H1 (cell line): Measurements from ENCODE around the gene SRRM2. TPM values are rescaled to one million over a fixed set of nuclear protein-coding genes. Genes with fewer than 3 reads are reported as not detected.

Experiments
- CTCF ChIA-PET: fragments of 300-600 bp; sonication (Branson Sonifier 250); formaldehyde crosslinking; loops from one replicate; lab custom pipeline; 2021; ENCODE audit not compliant: partially characterized antibody; lab: Charles Lee
- POLR2A ChIA-PET: fragments of 300-600 bp; sonication (Branson Sonifier 250); formaldehyde crosslinking; loops from one replicate; lab custom pipeline; 2021; ENCODE audit warnings: inconsistent platforms; ENCODE audit not compliant: partially characterized antibody; lab: Charles Lee
- DNase-seq, 2 experiments: peaks; one replicate each; pipeline versions ENCODE4 v3.0.0 to v3.0.0-alpha.2; 2010 to 2022; ENCODE audit warnings: low spot score in 2 of 2, low read depth in 1 of 2, mixed read lengths in 1 of 2
- FAIRE-seq: peaks from 2 replicates; lab custom pipeline; 2011; peaks lifted over from hg19 to GRCh38; lab: Jason Lieb, UNC
- H2AFZ ChIP-seq: 2 replicates; pipeline ENCODE4 v1.8.1; 2012; ENCODE audit warnings: low read length, inconsistent platforms
- H2AK5ac ChIP-seq: 2 replicates; pipeline ENCODE4 v1.6.1; 2013; ENCODE audit warnings: low read depth, low read length
- H2BK120ac ChIP-seq: replicated peaks from 2 replicates; pipeline ENCODE3; 2013; ENCODE audit warnings: low read depth, low read length, inconsistent platforms
- H2BK12ac ChIP-seq: 2 replicates; pipeline ENCODE4 v1.6.1; 2013; ENCODE audit warnings: low read depth, low read length
- H2BK15ac ChIP-seq: 2 replicates; pipeline ENCODE4 v1.6.1; 2013; ENCODE audit warnings: low read length
- H2BK20ac ChIP-seq: 2 replicates; pipeline ENCODE4 v1.6.1; 2013; ENCODE audit warnings: low read length
- H2BK5ac ChIP-seq: 2 replicates; pipeline ENCODE4 v1.6.1; 2013; ENCODE audit warnings: low read depth, low read length
- H3K14ac ChIP-seq: 2 replicates; pipeline ENCODE4 v1.6.1; 2013; ENCODE audit warnings: inconsistent platforms; ENCODE audit not compliant: insufficient read length
- H3K18ac ChIP-seq: 2 replicates; pipeline ENCODE4 v1.6.1; 2013; ENCODE audit warnings: low read length; ENCODE audit errors: extremely low read depth
- H3K23ac ChIP-seq: 2 replicates; pipeline ENCODE4 v1.6.1; 2013; ENCODE audit warnings: inconsistent platforms; ENCODE audit not compliant: insufficient read length
- H3K23me2 ChIP-seq: 2 replicates; pipeline ENCODE4 v1.6.1; 2013; ENCODE audit warnings: low read depth, low read length
- H3K27ac ChIP-seq: 2 replicates; pipeline ENCODE4 v1.6.1; 2011; ENCODE audit warnings: low read depth, low read length, inconsistent platforms
- H3K27me3 ChIP-seq, 4 experiments: replicated peaks in 1 of 4; 1 replicate in 1 of 4; 2 replicates in 3 of 4; pipeline versions ENCODE4 v1.6.1 to v1.8.1; 2011 to 2013; ENCODE audit warnings: low read length in 3 of 4, mild to moderate bottlenecking in 3 of 4, inconsistent platforms in 2 of 4, mixed read lengths in 2 of 4, moderate library complexity in 1 of 4; ENCODE audit not compliant: control insufficient read depth in 3 of 4, insufficient read depth in 3 of 4; ENCODE audit errors: extremely low read depth in 1 of 4
- H3K36me3 ChIP-seq, 4 experiments: 2 replicates each; pipeline versions ENCODE4 v1.6.1 to v1.8.1; 2011 to 2013; ENCODE audit warnings: mild to moderate bottlenecking in 4 of 4, low read length in 3 of 4, moderate library complexity in 2 of 4, control low read depth in 1 of 4, inconsistent platforms in 1 of 4; ENCODE audit not compliant: insufficient read depth in 4 of 4, control insufficient read depth in 2 of 4
- H3K4ac ChIP-seq: replicated peaks from 2 replicates; pipeline ENCODE3; 2013; ENCODE audit warnings: low read length, low read depth, mixed read lengths, inconsistent platforms; ENCODE audit not compliant: insufficient read length
- H3K4me1 ChIP-seq, 4 experiments: replicated peaks in 1 of 4; 1 replicate in 1 of 4; 2 replicates in 3 of 4; pipeline versions ENCODE4 v1.6.1 to v1.8.1; 2011 to 2013; ENCODE audit warnings: low read length in 3 of 4, inconsistent platforms in 2 of 4, mixed read lengths in 1 of 4; ENCODE audit not compliant: insufficient read depth in 4 of 4, control insufficient read depth in 3 of 4
- H3K4me2 ChIP-seq, 2 experiments: 2 replicates each; pipeline versions ENCODE4 v1.6.1 to v1.8.1; 2011 to 2013; ENCODE audit warnings: low read depth in 2 of 2, low read length in 2 of 2, control low read depth in 1 of 2, inconsistent platforms in 1 of 2, mild to moderate bottlenecking in 1 of 2; ENCODE audit not compliant: insufficient read depth in 1 of 2
- H3K4me3 ChIP-seq, 4 experiments: fragments of 200-600, 300-600 bp in 1 of 4; sonication (generic), shearing (Covaris generic), sonication (Bioruptor Twin) in 1 of 4; 2 replicates each; pipeline versions ENCODE4 v1.5.1 to v1.8.1; 2011 to 2016; ENCODE audit warnings: low read length in 4 of 4, low read depth in 3 of 4, control low read depth in 2 of 4, inconsistent platforms in 2 of 4, mild to moderate bottlenecking in 2 of 4, mixed read lengths in 1 of 4, moderate library complexity in 1 of 4; ENCODE audit not compliant: insufficient read depth in 2 of 4; ENCODE audit errors: extremely low read depth in 1 of 4
- H3K56ac ChIP-seq: replicated peaks from 2 replicates; pipeline ENCODE3; 2013; ENCODE audit warnings: low read depth, mild to moderate bottlenecking, mixed read lengths, low read length, inconsistent platforms; ENCODE audit not compliant: insufficient read length
- H3K79me1 ChIP-seq: 2 replicates; pipeline ENCODE4 v1.6.1; 2013; ENCODE audit warnings: low read depth, low read length, control low read depth
- H3K79me2 ChIP-seq, 2 experiments: 2 replicates each; pipeline versions ENCODE4 v1.6.1 to v1.8.1; 2012 to 2013; ENCODE audit warnings: low read length in 2 of 2, mild to moderate bottlenecking in 2 of 2, inconsistent platforms in 1 of 2; ENCODE audit not compliant: insufficient read depth in 2 of 2, control insufficient read depth in 1 of 2
- H3K9ac ChIP-seq, 4 experiments: replicated peaks in 1 of 4; 1 replicate in 1 of 4; 2 replicates in 3 of 4; pipeline versions ENCODE4 v1.6.1 to v1.8.1; 2011 to 2013; ENCODE audit warnings: low read depth in 3 of 4, low read length in 3 of 4, control low read depth in 2 of 4, mild to moderate bottlenecking in 2 of 4, moderate library complexity in 2 of 4, inconsistent platforms in 1 of 4; ENCODE audit errors: extremely low read depth in 1 of 4
- H3K9me3 ChIP-seq, 2 experiments: 2 replicates each; pipeline versions ENCODE4 v1.6.1 to v1.8.1; 2012 to 2013; ENCODE audit warnings: mild to moderate bottlenecking in 2 of 2, moderate library complexity in 2 of 2, control low read depth in 1 of 2, inconsistent platforms in 1 of 2, low read depth in 1 of 2, low read length in 1 of 2, mixed read lengths in 1 of 2; ENCODE audit not compliant: insufficient read depth in 2 of 2
- H4K20me1 ChIP-seq, 2 experiments: replicated peaks in 1 of 2; 2 replicates each; pipeline versions ENCODE3 to v1.8.1; 2011 to 2013; ENCODE audit warnings: inconsistent platforms in 2 of 2, low read length in 2 of 2, mild to moderate bottlenecking in 1 of 2; ENCODE audit not compliant: insufficient read depth in 2 of 2, control insufficient read depth in 1 of 2
- H4K5ac ChIP-seq: 2 replicates; pipeline ENCODE4 v1.6.1; 2013; ENCODE audit warnings: low read length, low read depth, mixed read lengths, inconsistent platforms; ENCODE audit not compliant: insufficient read length
- H4K8ac ChIP-seq: 2 replicates; pipeline ENCODE4 v1.8.0; 2013; ENCODE audit warnings: mild to moderate bottlenecking, moderate library complexity, low read length, inconsistent platforms; ENCODE audit not compliant: insufficient read depth; ENCODE audit errors: extremely low read depth
- H4K91ac ChIP-seq: replicated peaks from 2 replicates; pipeline ENCODE3; 2013; ENCODE audit warnings: low read length, mixed read lengths, inconsistent platforms; ENCODE audit not compliant: insufficient read length
- ASH2L ChIP-seq: fragments of 200-600, 300-600 bp; sonication (generic); IDR thresholded peaks from one replicate; pipeline ENCODE4 v1.7.1; 2017; ENCODE audit warnings: low read length
- ATF2 ChIP-seq: IDR thresholded peaks from 2 replicates; pipeline ENCODE4 v1.6.1; 2012; ENCODE audit warnings: low read length, inconsistent platforms
- CTCF ChIP-seq, 3 experiments: IDR thresholded peaks; 1 replicate in 2 of 3; 2 replicates in 1 of 3; pipeline versions ENCODE4 v1.5.1 to v1.6.1; 2011; ENCODE audit warnings: low read length in 3 of 3, mild to moderate bottlenecking in 3 of 3, inconsistent platforms in 2 of 3, low read depth in 1 of 3, moderate library complexity in 1 of 3; ENCODE audit not compliant: insufficient read depth in 1 of 3; ENCODE audit errors: control extremely low read depth in 1 of 3
- POLR2A ChIP-seq, 2 experiments: IDR thresholded peaks; 1 replicate in 1 of 2; 2 replicates in 1 of 2; pipeline ENCODE4 v1.6.1; 2011; ENCODE audit warnings: low read depth in 2 of 2, low read length in 2 of 2, mild to moderate bottlenecking in 2 of 2; ENCODE audit errors: control extremely low read depth in 1 of 2
- USF2 ChIP-seq: IDR thresholded peaks from 2 replicates; pipeline ENCODE4 v1.6.1; 2011; ENCODE audit warnings: low read length, improper control_type of control experiment
- WGBS, 2 experiments: shearing (Covaris generic) in 1 of 2; methylation state at CpG; one replicate each; pipeline versions ENCODE4 v1.1.6 to v1.1.7; 2013 to 2015; ENCODE audit warnings: low lambda C conversion rate in 2 of 2, mixed read lengths in 2 of 2, inconsistent platforms in 1 of 2, low coverage in 1 of 2, missing lambda C conversion rate in 1 of 2; ENCODE audit not compliant: insufficient replicate concordance in 2 of 2, insufficient coverage in 1 of 2, insufficient read length in 1 of 2; ENCODE audit errors: extremely low coverage in 1 of 2, missing lambda C conversion rate in 1 of 2; 5-methylcytosine and 5-hydroxymethylcytosine counted together
- polyA plus RNA-seq, 7 experiments: library from polyadenylated mRNA; depleted of rRNA in 3 of 7; stranded (reverse) in 5 of 7; unstranded in 2 of 7; fragments of >200 nt in 5 of 7; fragments of 200-250 nt in 2 of 7; gene quantifications; 1 replicate in 5 of 7; 2 replicates in 1 of 7; 4 replicates in 1 of 7; pipeline versions ENCODE4 v1.2.1 to v1.2.3, GENCODE V29; 2011 to 2013; ENCODE audit warnings: missing spikeins in 2 of 7, mixed read lengths in 2 of 7
- total RNA-seq: library from RNA; stranded (reverse); fragmentation: NEBNext Ultra II Directional; extraction: Animal tissue kit (Norgen Biotek cat#: 25700); gene quantifications from 2 replicates; pipeline ENCODE4 v1.2.1, GENCODE V29; 2021

Gene SRRM2
- total and polyA plus RNA-seq, 2 of the 8 experiments (the other 6 are each of a cell fraction or from before 2014, with no cell fraction given), result 300 to 579 TPM

- Histone ChIP-seq H3K18ac (no peak overlapping the region), H4K8ac (no peak overlapping the region), H3K4me1 (peaks cover 0 to 3% (median under 1%) of the 10 kb centered on the region in 4 experiments; a peak in 3 of 7 replicates), H3K9ac (no peak overlapping the region), H2AFZ (no peak overlapping the region), H2AK5ac (no peak overlapping the region), H3K23me2 (no peaks in the 10 kb centered on the region), H3K14ac (no peak overlapping the region), H3K79me2 (peaks cover 3 to 48% of the 10 kb centered on the region in 2 experiments; a peak in 2 of 4 replicates), H3K36me3 (peaks cover 59 to 91% (median 74%) of the 10 kb centered on the region in 4 experiments), H3K27ac (0 out of 2 replicates have a peak overlapping the region, but pooled peaks have one; percentile 16), H2BK20ac (no peak overlapping the region), H3K79me1 (peaks cover 7% of the 10 kb centered on the region), H4K5ac (no peak overlapping the region), H3K27me3 (no peaks in the 10 kb centered on the region), H2BK5ac (peak overlapping the region; percentile 55; the same call in 1 of the 2 replicates), H3K56ac (no peak overlapping the region), H3K4me2 (no peak overlapping the region), H4K91ac (no peak overlapping the region), H3K4me3 (no peak overlapping the region), H3K23ac (no peak overlapping the region), H3K9me3 (no peaks in the 10 kb centered on the region; a peak in 1 of 4 replicates), H4K20me1 (peaks cover 34 to 52% of the 10 kb centered on the region in 2 experiments), H2BK120ac (no peak overlapping the region), H2BK15ac (no peak overlapping the region), H3K4ac (no peak overlapping the region), H2BK12ac (no peak overlapping the region)
- ChIA-PET POLR2A (interaction anchor here (0.9 to 6.9 kb wide), 9 partner anchors 8 to 42 kb away, joined by 3 to 140 read pairs (median 3); partner anchors contain the start of genes ELOB and SRRM2), CTCF (interaction anchor here (0.9 to 2.0 kb wide), 4 partner anchors 12 to 98 kb away, joined by 3 to 6 read pairs (median 3); no protein-coding TSS in a partner anchor)
- 94% methylated on average over 31 of the region's 32 CpGs; no CpG with 5 or more reads in 1 of the 2 experiments for WGBS, 2 experiments
- DNase-seq, result no peak
- no peak for FAIRE-seq
- TF ChIP-seq POLR2A (IDR thresholded peaks at IDR 0.05; ENCODE audit: control extremely low read depth in 1 of 2, low read depth in 2 of 2, low read length in 2 of 2) (peak in 1 of 2 experiments; percentile 66; a peak in 2 of 3 replicates), USF2 (no peak), ATF2 (no peak), CTCF (IDR thresholded peaks at IDR 0.05; ENCODE audit: control extremely low read depth in 1 of 3, insufficient read depth in 1 of 3, low read depth in 1 of 3, low read length in 3 of 3) (peak; percentile 15 to 34 (median 22)), ASH2L (no peak)
Measured at GRCh38 chr16:2770057-2770951, 17.9 kb downstream of the SRRM2 start.
